GM12874 (cell line): ENCODE measurements around the gene FOXC2.

Experiments
- TF ChIP-seq, protein P1 (sequence below): IDR thresholded peaks from 2 replicates; pipeline ENCODE4 v1.5.1; 2011; ENCODE audit warnings: low read depth, mild to moderate bottlenecking, control low read depth, low read length, moderate library complexity; ENCODE audit not compliant: insufficient read depth

Gene FOXC2

DNA sequence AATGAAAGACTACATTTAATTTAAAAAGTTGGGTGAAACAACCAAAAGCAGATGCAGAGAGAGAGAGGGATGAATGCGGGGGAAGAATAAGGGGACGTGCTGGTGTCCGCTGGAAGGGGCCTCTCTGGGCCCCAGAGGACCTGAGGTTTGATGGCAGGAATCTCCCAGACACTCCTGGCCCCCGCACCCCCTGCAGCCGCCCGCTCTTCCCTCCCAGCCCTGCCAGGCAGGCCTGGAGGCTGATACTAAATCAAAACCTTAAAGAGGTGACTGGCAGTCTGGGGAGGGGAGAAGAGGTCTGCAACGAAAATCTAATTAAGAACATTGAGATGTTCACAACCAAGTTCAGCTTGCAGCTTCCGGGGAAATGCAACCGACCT is 14.2 kb downstream of the FOXC2 start:
- TF ChIP-seq, protein P1, sequence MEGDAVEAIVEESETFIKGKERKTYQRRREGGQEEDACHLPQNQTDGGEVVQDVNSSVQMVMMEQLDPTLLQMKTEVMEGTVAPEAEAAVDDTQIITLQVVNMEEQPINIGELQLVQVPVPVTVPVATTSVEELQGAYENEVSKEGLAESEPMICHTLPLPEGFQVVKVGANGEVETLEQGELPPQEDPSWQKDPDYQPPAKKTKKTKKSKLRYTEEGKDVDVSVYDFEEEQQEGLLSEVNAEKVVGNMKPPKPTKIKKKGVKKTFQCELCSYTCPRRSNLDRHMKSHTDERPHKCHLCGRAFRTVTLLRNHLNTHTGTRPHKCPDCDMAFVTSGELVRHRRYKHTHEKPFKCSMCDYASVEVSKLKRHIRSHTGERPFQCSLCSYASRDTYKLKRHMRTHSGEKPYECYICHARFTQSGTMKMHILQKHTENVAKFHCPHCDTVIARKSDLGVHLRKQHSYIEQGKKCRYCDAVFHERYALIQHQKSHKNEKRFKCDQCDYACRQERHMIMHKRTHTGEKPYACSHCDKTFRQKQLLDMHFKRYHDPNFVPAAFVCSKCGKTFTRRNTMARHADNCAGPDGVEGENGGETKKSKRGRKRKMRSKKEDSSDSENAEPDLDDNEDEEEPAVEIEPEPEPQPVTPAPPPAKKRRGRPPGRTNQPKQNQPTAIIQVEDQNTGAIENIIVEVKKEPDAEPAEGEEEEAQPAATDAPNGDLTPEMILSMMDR: no peak

DNA sequence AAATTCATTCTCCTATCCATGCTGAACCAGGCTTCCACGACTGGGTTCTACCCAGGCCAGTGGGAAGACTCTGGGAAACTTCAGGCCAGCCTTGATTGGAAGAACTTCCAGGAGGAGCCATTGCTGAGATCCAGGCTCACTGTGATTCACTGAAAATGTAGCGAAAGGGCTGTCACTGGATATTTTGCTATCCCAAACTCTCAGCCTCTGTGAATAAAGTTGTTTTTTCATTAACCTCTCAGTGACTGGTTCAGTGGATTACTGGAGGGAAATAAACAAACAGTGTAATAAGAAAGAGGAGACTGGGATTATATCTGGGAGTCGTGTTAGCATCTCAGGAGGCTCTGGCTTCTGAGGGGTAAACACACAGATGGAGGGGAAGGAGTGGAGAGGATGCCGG is 14.8 kb downstream of the FOXC2 start:
- TF ChIP-seq, protein P1: no peak

DNA sequence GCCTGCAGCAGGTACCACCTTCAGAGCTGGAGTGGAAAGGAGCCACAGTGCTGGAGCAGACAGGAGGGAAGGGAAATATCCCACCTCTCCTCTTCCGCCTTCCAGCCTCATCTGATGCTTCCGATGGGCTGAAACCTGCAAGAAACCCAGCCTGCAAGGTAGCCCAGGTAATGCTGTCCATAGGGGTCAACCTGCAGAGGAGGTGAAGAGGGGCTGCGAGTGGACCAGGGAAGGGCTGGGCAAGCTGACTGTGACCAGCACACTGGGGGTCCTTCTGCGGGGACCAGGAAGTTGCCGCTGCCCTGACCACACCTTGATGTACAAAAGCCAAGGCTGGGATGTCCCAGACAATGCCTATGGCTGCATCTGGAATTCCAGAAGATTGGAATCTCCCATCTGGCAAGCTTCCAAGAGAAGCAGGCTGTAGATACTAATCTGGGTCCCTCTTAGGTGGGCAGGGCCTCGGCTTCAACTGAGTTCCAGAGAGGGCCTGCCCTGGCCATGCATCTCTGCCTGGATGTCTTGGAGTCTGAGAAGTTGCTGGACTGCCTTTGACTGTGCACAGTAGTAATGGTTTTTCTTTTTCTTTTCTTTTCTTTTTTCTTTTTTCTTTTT is 17.5 kb downstream of the FOXC2 start:
- TF ChIP-seq, protein P1: no peak

DNA sequence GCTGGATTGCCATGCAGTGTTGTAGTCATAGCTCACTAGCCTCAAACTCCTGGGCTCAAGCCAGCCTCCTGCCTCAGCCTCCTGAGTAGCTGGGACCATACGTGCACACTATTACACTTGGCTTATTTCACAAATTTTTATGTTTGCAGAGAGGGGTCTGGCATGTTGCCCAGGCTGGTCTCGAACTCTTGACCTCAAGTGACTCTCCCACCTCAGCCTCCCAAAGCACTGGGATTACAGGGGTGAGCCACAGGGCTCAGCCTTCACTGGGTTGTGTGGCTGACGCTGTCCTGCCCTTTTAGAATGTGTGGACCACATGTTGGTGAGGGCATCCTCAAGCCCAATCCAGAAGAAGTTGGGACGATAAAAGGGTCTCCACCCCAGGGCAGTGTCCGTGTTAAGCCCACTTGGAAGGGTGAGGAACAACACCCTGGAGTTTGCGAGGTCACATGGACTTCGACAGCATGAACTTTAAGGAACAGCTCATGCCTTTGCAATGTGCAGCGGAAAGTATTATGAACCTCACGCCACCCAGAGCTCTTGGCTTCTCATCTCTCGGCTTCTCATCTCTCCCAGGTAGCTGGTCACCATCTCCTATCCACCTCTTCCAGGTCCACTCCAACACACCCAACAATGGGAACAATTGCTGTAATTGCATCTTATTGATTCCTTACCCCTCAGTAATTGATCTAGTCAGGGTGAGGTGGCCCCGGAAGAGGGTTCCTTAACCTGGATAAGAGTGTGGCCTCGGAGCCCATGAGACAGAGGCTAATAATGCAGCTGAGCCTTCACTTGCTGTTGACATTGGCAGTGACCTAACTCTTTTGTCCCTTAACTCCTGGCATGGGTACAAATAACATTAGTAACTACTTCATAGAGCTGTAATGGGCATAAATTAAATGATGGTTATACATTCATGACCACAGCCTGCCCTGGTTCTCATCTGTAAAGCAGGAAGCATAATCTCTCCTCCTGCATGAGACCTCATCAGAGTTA is 18.4 kb downstream of the FOXC2 start:
- TF ChIP-seq, protein P1: no peak

DNA sequence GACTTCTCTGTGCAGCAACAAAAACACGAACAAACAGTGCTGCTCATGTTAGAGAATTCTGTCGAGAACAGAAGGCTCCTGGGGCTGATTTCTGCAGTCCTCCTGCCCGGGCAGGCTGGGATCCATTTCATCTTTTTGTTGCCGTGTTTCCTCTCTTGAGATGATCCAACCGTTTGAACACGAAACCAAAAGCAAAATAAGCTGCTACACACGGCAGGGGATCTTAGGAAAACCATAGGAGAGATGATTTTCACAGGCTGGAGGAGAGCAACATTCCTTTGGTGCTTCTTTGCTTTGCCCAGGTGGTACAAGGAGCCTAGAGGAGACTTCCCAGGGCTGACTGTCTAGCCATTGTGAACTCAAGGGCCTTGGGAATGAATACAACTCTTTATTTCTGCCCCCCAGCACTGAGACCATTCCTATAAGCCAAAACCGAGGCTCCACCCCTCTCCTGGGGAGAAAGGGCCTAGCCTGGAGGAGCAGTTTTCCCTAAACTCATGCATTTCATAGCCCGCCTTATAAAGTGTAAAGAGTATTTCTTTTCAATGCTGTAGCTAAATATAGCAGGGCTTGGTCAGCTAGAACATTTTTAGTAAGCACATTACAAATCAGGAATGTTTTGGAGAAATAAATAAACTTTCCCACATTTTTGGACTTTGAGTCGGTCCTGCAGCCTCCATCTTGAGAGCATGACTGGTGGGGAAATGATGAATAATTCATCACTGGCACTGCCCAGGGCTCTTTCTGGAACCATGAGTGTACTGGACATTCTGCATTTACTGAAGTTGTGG is 19.4 kb downstream of the FOXC2 start:
- TF ChIP-seq, protein P1: no peak

DNA sequence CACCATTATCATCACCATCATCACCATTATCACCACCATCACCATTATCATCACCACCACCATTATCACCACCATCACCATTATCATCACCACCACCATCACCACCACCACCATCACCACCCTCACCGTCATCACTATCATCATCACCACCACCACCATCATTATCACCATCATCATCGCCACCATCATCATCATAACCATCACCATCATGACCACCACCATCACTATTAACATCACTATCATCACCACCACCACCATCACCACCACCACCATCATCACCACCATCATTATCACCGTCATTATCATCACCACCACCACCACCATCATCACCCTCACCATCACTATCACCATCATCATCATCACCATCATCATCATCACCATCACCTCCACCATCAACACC is 20.9 kb downstream of the FOXC2 start:
- TF ChIP-seq, protein P1: no peak
